GM12878 (cell line): ENCODE results near the gene SLC39A13. TPM values are rescaled to one million over a fixed set of nuclear protein-coding genes. Genes with fewer than 3 reads are reported as not detected.

Source experiments
- ATAC-seq: fragments of 200-7000 bp; cut with Tn5 transposase; 3 replicates; pipeline ENCODE4 v1.9.1; 2020; ENCODE audit warnings: mild to moderate bottlenecking, moderate library complexity
- BruUV-seq: library from RNA; stranded (reverse); fragments of 400-500 nt; replicated peaks from 2 replicates; lab custom pipeline; 2021; lab: Mats Ljungman, UMichigan
- CTCF ChIA-PET: fragments of 300-600 bp; sonication (Branson Sonifier 250); formaldehyde crosslinking; extraction: SDS; loops from one replicate; lab custom pipeline; 2021; ENCODE audit warnings: inconsistent platforms; lab: Yijun Ruan, JAX
- POLR2A ChIA-PET: fragments of 350-600 bp; formaldehyde crosslinking; extraction: SDS; loops from one replicate; lab custom pipeline; 2021; ENCODE audit warnings: inconsistent platforms; lab: Charles Lee
- RAD21 ChIA-PET: fragments of 300-600 bp; sonication (Branson Sonifier 250); formaldehyde crosslinking; loops from one replicate; lab custom pipeline; 2023; ENCODE audit warnings: antibody characterized with exemption; ENCODE audit not compliant: unreplicated experiment; lab: Charles Lee
- SMC1A ChIA-PET: fragments of 300-600 bp; sonication (Branson Sonifier 250); formaldehyde crosslinking; loops from one replicate; lab custom pipeline; 2023; ENCODE audit not compliant: unreplicated experiment, uncharacterized antibody; lab: Charles Lee
- DNase-seq: peaks from one replicate; pipeline ENCODE4 v3.0.0-alpha.2; 2011; ENCODE audit warnings: low read depth, low spot score
- FAIRE-seq: peaks from 3 replicates; lab custom pipeline; 2011; peaks lifted over from hg19 to GRCh38; lab: Jason Lieb, UNC
- H2AFZ ChIP-seq: 2 replicates; pipeline ENCODE4 v1.6.0; 2011; ENCODE audit warnings: low read depth, low read length, control low read depth; ENCODE audit not compliant: control insufficient read depth
- H3K27ac ChIP-seq: 2 replicates; pipeline ENCODE4 v1.5.1; 2011; ENCODE audit warnings: control low read depth; ENCODE audit not compliant: control insufficient read depth, insufficient read depth
- H3K27me3 ChIP-seq, 2 experiments: replicated peaks in 1 of 2; 2 replicates each; pipeline versions ENCODE4 v1.6.0 to v1.6.1; 2011; ENCODE audit warnings: low read length in 1 of 2; ENCODE audit not compliant: control insufficient read depth in 2 of 2, insufficient read depth in 2 of 2
- H3K36me3 ChIP-seq, 2 experiments: 2 replicates each; pipeline ENCODE4 v1.5.1; 2011; ENCODE audit warnings: low read length in 1 of 2; ENCODE audit not compliant: control insufficient read depth in 2 of 2, insufficient read depth in 2 of 2
- H3K4me1 ChIP-seq: 2 replicates; pipeline ENCODE4 v1.6.1; 2011; ENCODE audit warnings: mild to moderate bottlenecking, low read length, moderate library complexity, mixed read lengths; ENCODE audit not compliant: control insufficient read depth, insufficient read depth
- H3K4me2 ChIP-seq: 2 replicates; pipeline ENCODE4 v1.6.0; 2011; ENCODE audit warnings: control low read depth; ENCODE audit not compliant: control insufficient read depth, insufficient read depth
- H3K4me3 ChIP-seq: fragments of 200-600 bp; sonication (generic); 2 replicates; pipeline ENCODE4 v1.5.1; 2016
- H3K79me2 ChIP-seq: 2 replicates; pipeline ENCODE4 v1.6.0; 2011; ENCODE audit warnings: low read length; ENCODE audit not compliant: control insufficient read depth, insufficient read depth
- H3K9ac ChIP-seq: 2 replicates; pipeline ENCODE4 v1.8.0; 2011; ENCODE audit warnings: low read length, control low read depth, mixed read lengths; ENCODE audit not compliant: control insufficient read depth, insufficient read depth
- H3K9me3 ChIP-seq: replicated peaks from 3 replicates; pipeline ENCODE4 v1.5.1; 2011; ENCODE audit warnings: mild to moderate bottlenecking, low read length; ENCODE audit not compliant: control insufficient read depth, insufficient read depth
- H4K20me1 ChIP-seq: 2 replicates; pipeline ENCODE4 v1.6.0; 2011; ENCODE audit not compliant: control insufficient read depth, insufficient read depth
- ATF7 ChIP-seq: fragments of 450-650 bp; IDR thresholded peaks from 2 replicates; pipeline ENCODE4 v1.6.1; 2016; ENCODE audit warnings: low read depth, mild to moderate bottlenecking
- CBFB ChIP-seq: IDR thresholded peaks from 2 replicates; pipeline ENCODE4 v1.6.1; 2016; ENCODE audit warnings: antibody characterized with exemption, low read depth
- FOXM1 ChIP-seq: IDR thresholded peaks from 2 replicates; pipeline ENCODE4 v1.6.1; 2012; ENCODE audit warnings: low read depth, mild to moderate bottlenecking, inconsistent platforms, low read length, moderate library complexity
- HDAC6 ChIP-seq: fragments of 200-600 bp; sonication (generic); IDR thresholded peaks from one replicate; pipeline ENCODE4 v1.8.0; 2017; ENCODE audit warnings: antibody characterized with exemption; ENCODE audit not compliant: unreplicated experiment
- MTA2 ChIP-seq: fragments of 450-650 bp; IDR thresholded peaks from 2 replicates; pipeline ENCODE4 v1.6.1; 2016; ENCODE audit warnings: low read depth, mild to moderate bottlenecking, moderate library complexity
- NFYB ChIP-seq: IDR thresholded peaks from 2 replicates; pipeline ENCODE4 v1.6.1; 2011; ENCODE audit warnings: low read depth, mild to moderate bottlenecking, low read length, improper control_type of control experiment, moderate library complexity; ENCODE audit not compliant: insufficient read depth
- POU2F2 ChIP-seq: IDR thresholded peaks from 3 replicates; pipeline ENCODE4 v1.6.1; 2011; ENCODE audit warnings: low read depth, mild to moderate bottlenecking, low read length, borderline replicate concordance
- SPI1 ChIP-seq: IDR thresholded peaks from 2 replicates; pipeline ENCODE4 v1.6.1; 2011; ENCODE audit warnings: low read depth, mild to moderate bottlenecking, low read length, moderate library complexity, borderline replicate concordance; ENCODE audit not compliant: insufficient read depth
- TAF1 ChIP-seq: IDR thresholded peaks from 2 replicates; pipeline ENCODE4 v1.6.1; 2011; ENCODE audit warnings: mild to moderate bottlenecking, low read depth, low read length, borderline replicate concordance
- ZZZ3 ChIP-seq: IDR thresholded peaks from 2 replicates; pipeline ENCODE4 v1.6.1; 2011; ENCODE audit warnings: low read depth; ENCODE audit not compliant: control insufficient read depth, insufficient read length
- WGBS: methylation state at CpG from one replicate; pipeline ENCODE4 v1.1.6; 2016; ENCODE audit warnings: low lambda C conversion rate; ENCODE audit not compliant: insufficient replicate concordance, insufficient coverage; ENCODE audit errors: missing lambda C conversion rate; 5-methylcytosine and 5-hydroxymethylcytosine counted together
- in situ Hi-C: fragments of 300-500 bp; cut with MboI; formaldehyde crosslinking; loops from 9 replicates; pipeline ENCODE4 v1.14.3; 2018; ENCODE audit warnings: mixed read lengths
- intact Hi-C: fragments of 100-400 bp; cut with micrococcal nuclease; formaldehyde crosslinking; loops from one replicate; pipeline ENCODE4 v1.14.2; 2022; ENCODE audit not compliant: unreplicated experiment
- polyA plus RNA-seq, 11 experiments: library from polyadenylated mRNA; depleted of rRNA in 4 of 11; unstranded in 6 of 11; stranded (reverse) in 5 of 11; fragments of >200 nt; fragmentation: Nextera tagmentation in 4 of 11; fragmentation: Illumina TruSeq in 1 of 11; extraction: Ambion mirVana in 4 of 11; extraction: Trizol in 1 of 11; gene quantifications; 1 replicate in 1 of 11; 2 replicates in 10 of 11; pipeline versions ENCODE4 v1.2.1 to v1.2.3, GENCODE V29; 2011 to 2016; ENCODE audit warnings: inconsistent platforms in 2 of 11, missing spikeins in 2 of 11, low read depth in 1 of 11
- total RNA-seq, 4 experiments: library from RNA; depleted of rRNA in 3 of 4; stranded (reverse); fragments of >200 nt in 3 of 4; fragmentation: Illumina TruSeq in 1 of 4; extraction: Trizol in 1 of 4; gene quantifications; 2 replicates each; pipeline versions ENCODE4 v1.2.1 to v1.2.3, GENCODE V29; 2013 to 2021
- TF ChIP-seq, protein P1 (sequence below), 3 experiments: IDR thresholded peaks in 2 of 3; conservative IDR thresholded peaks in 1 of 3; 2 replicates each; pipeline ENCODE4 v1.5.1; 2011; ENCODE audit warnings: low read depth in 3 of 3, low read length in 3 of 3, mild to moderate bottlenecking in 3 of 3, control low read depth in 2 of 3, moderate library complexity in 2 of 3, inconsistent platforms in 1 of 3, mixed read lengths in 1 of 3; ENCODE audit not compliant: control insufficient read depth in 2 of 3, insufficient read depth in 1 of 3; ENCODE audit errors: extremely low read depth in 1 of 3
- TF ChIP-seq, protein P2 (sequence below): fragments of 450-650 bp; formaldehyde crosslinking; IDR thresholded peaks from 2 replicates; pipeline ENCODE4 v1.5.0; 2022; ENCODE audit warnings: mild to moderate bottlenecking, missing genetic modification characterization
- TF ChIP-seq, protein P3 (sequence below): fragments of 450-650 bp; IDR thresholded peaks from 2 replicates; pipeline ENCODE4 v1.6.1; 2018; ENCODE audit warnings: borderline replicate concordance, mild to moderate bottlenecking; ENCODE audit not compliant: partially characterized antibody

Gene SLC39A13
- total and polyA plus RNA-seq, 10 of the 15 experiments (the other 5 are each of a cell fraction or from before 2014, with no cell fraction given): 0.23 to 19.8 (median 6.3) TPM

DNA sequence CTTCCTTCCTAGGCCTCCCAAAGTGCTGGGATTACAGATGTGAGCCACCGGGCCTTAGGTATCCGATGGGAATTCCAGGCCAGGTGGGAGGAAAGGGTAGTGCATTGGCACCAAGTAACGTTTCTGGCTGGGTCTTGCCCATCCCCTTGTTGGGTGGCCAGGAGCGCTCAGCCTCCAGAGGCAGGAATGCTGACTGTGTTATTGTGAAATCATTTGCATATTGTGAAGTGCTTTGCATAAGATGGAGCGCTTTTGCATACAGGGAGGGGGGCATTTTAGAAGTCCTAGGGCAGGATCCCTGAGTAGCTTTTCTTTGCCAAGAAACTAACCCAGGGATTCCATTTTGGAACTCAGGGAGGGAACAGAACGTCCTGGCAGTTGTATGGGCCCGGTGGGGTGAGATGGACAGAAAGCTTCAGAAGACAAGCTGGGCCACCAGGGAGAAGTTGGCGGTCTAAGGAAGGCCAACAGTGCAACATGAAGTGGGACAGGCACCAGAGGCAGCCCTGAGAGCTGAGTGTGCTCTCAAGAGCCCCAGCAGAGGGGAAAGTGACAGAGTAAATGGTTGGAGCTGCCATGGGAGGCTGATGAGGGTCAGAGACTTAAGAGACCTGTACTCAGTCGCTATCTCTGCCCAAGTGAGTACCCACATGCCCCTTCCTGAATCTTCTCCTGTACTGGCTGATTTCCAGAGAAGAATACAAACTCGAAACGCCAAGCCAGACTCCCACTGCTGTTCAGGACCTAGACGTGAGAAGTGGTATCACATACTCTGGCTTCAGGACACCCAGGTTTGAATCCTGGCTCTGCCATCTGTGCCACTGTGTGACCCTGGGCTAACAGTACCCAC is 1.3 kb upstream of the SLC39A13 start:
- Histone ChIP-seq H2AFZ (peak overlapping the region; percentile 81), H3K4me1 (peaks cover 17% of the 10 kb centered on the region)
- BruUV-seq: no TSS peak
- TF ChIP-seq ZZZ3 (no peak), CBFB (0 out of 2 replicates have a peak, but pooled peaks have one; percentile 2), MTA2 (no peak), POU2F2 (peak; percentile 95; the same call in 2 of the 3 replicates), SPI1 (no peak), NFYB (no peak), HDAC6 (no peak), ATF7 (no peak), FOXM1 (no peak), TAF1 (no peak)
- TF ChIP-seq, protein P1, sequence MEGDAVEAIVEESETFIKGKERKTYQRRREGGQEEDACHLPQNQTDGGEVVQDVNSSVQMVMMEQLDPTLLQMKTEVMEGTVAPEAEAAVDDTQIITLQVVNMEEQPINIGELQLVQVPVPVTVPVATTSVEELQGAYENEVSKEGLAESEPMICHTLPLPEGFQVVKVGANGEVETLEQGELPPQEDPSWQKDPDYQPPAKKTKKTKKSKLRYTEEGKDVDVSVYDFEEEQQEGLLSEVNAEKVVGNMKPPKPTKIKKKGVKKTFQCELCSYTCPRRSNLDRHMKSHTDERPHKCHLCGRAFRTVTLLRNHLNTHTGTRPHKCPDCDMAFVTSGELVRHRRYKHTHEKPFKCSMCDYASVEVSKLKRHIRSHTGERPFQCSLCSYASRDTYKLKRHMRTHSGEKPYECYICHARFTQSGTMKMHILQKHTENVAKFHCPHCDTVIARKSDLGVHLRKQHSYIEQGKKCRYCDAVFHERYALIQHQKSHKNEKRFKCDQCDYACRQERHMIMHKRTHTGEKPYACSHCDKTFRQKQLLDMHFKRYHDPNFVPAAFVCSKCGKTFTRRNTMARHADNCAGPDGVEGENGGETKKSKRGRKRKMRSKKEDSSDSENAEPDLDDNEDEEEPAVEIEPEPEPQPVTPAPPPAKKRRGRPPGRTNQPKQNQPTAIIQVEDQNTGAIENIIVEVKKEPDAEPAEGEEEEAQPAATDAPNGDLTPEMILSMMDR (IDR thresholded peaks at IDR 0.05 in 2 of 3, conservative IDR thresholded peaks at IDR 0.05 in 1 of 3; ENCODE audit: control insufficient read depth in 2 of 3, extremely low read depth in 1 of 3, insufficient read depth in 1 of 3, low read depth in 3 of 3, low read length in 3 of 3): no peak
- TF ChIP-seq, protein P2, sequence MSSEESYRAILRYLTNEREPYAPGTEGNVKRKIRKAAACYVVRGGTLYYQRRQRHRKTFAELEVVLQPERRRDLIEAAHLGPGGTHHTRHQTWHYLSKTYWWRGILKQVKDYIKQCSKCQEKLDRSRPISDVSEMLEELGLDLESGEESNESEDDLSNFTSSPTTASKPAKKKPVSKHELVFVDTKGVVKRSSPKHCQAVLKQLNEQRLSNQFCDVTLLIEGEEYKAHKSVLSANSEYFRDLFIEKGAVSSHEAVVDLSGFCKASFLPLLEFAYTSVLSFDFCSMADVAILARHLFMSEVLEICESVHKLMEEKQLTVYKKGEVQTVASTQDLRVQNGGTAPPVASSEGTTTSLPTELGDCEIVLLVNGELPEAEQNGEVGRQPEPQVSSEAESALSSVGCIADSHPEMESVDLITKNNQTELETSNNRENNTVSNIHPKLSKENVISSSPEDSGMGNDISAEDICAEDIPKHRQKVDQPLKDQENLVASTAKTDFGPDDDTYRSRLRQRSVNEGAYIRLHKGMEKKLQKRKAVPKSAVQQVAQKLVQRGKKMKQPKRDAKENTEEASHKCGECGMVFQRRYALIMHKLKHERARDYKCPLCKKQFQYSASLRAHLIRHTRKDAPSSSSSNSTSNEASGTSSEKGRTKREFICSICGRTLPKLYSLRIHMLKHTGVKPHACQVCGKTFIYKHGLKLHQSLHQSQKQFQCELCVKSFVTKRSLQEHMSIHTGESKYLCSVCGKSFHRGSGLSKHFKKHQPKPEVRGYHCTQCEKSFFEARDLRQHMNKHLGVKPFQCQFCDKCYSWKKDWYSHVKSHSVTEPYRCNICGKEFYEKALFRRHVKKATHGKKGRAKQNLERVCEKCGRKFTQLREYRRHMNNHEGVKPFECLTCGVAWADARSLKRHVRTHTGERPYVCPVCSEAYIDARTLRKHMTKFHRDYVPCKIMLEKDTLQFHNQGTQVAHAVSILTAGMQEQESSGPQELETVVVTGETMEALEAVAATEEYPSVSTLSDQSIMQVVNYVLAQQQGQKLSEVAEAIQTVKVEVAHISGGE (CRISPR knock-in tag): no peak
- TF ChIP-seq, protein P3, sequence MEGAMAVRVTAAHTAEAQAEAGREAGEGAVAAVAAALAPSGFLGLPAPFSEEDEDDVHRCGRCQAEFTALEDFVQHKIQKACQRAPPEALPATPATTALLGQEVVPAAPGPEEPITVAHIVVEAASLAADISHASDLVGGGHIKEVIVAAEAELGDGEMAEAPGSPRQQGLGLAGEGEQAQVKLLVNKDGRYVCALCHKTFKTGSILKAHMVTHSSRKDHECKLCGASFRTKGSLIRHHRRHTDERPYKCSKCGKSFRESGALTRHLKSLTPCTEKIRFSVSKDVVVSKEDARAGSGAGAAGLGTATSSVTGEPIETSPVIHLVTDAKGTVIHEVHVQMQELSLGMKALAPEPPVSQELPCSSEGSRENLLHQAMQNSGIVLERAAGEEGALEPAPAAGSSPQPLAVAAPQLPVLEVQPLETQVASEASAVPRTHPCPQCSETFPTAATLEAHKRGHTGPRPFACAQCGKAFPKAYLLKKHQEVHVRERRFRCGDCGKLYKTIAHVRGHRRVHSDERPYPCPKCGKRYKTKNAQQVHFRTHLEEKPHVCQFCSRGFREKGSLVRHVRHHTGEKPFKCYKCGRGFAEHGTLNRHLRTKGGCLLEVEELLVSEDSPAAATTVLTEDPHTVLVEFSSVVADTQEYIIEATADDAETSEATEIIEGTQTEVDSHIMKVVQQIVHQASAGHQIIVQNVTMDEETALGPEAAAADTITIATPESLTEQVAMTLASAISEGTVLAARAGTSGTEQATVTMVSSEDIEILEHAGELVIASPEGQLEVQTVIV: no peak

More for the DNA sequence above, 1.3 kb upstream of the SLC39A13 start:
- Histone ChIP-seq H3K27me3 (no peaks in the 10 kb centered on the region), H3K9ac (peak overlapping the region; percentile 89), H3K79me2 (peaks cover 2% of the 10 kb centered on the region), H3K4me2 (peak overlapping the region; percentile 95), H4K20me1 (no peaks in the 10 kb centered on the region), H3K4me3 (peak overlapping the region; percentile 72), H3K36me3 (no peaks in the 10 kb centered on the region; a peak in 1 of 4 replicates), H3K27ac (peak overlapping the region; percentile 95), H3K9me3 (no peaks in the 10 kb centered on the region)
- ATAC-seq (peak; percentile 1; the same call in 2 of the 3 replicates), DNase-seq (no peak), FAIRE-seq (peak; percentile 7)
- ChIA-PET RAD21 (interaction anchor here (0.5 to 2.4 kb wide), 15 partner anchors 8 to 255 kb away, joined by 3 to 15 read pairs (median 4); partner anchors contain the start of gene ACP2), CTCF (interaction anchor here (0.5 to 7.4 kb wide), 13 partner anchors 8 to 229 kb away, joined by 3 to 161 read pairs (median 5); partner anchors contain the start of genes ACP2, ARFGAP2 and SPI1), SMC1A (interaction anchor here (0.8 to 2.9 kb wide), 6 partner anchors 9 to 160 kb away, joined by 3 to 32 read pairs (median 4); partner anchors contain the start of gene SPI1), POLR2A (interaction anchor here (0.6 to 2.5 kb wide), 7 partner anchors 15 to 130 kb away, joined by 3 to 15 read pairs (median 8); partner anchors contain the start of gene SPI1)
- intact Hi-C loops (loop anchor here (10.0 kb wide), 2 partner anchors 82 to 448 kb away; no protein-coding TSS in a partner anchor), in situ Hi-C loops (loop anchor here (5.0 kb wide), 1 partner anchor 35 kb away; no protein-coding TSS in a partner anchor)
- 35% methylated on average over 12 of the region's 12 CpGs for WGBS
